ENCODE results near the gene EPHA1. TPM values are rescaled to one million over a fixed set of nuclear protein-coding genes. Genes with fewer than 3 reads are reported as not detected.
"Not testable (repeated sequence)": the region's sequence is repeated elsewhere in the genome, so short reads cannot be mapped to it uniquely, and the experiment has no call there.

The EPHA1 gene
- total and polyA plus RNA-seq, 5 donors, result 0.02 to 0.56 (median 0.46) TPM; not detected in 2

DNA sequence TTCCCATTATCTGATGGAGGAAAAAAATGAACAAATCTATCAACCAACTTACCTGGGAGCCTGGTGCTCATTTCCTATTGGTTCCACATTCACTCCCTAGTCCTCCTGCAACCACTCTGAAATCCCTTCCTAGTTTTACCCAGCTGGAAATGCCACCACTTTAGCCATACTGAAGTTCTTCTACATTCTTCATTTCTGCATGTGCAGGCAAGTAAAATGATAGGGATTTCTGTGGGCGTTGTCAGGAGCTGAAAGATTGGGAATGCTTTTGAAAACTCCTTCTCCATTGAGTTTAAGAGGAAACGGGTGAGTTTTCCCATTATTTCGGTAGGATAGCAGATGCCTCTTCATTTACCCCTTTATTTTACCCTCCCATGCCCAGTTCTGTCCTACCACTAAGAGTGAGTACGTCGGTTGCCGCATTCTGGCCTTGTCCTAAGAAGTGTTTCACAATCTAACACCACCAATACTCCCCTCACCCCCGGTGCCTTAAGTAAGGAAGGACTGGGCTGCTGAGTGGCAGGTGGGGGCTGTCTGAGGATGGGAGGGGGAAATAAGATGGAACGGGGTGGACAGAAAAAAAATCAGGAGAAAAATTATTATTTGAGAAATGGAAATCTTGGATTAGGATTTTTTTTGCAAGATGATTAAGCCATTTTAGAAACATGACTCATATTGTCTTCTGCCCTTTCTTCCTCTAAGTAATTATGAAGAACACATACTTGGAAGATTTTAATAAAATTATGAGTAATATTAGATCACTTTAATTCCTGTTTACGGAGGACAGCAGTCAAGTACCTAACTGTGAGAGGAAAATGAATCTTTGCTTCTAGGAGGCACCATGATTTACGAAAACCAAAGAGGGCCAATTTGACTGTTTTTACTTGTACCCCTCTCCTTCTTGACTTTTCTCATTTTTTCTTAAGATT lies 21.4 kb upstream of the EPHA1 start:
- intact Hi-C loops (cut with DNase I), result no loop called here

DNA sequence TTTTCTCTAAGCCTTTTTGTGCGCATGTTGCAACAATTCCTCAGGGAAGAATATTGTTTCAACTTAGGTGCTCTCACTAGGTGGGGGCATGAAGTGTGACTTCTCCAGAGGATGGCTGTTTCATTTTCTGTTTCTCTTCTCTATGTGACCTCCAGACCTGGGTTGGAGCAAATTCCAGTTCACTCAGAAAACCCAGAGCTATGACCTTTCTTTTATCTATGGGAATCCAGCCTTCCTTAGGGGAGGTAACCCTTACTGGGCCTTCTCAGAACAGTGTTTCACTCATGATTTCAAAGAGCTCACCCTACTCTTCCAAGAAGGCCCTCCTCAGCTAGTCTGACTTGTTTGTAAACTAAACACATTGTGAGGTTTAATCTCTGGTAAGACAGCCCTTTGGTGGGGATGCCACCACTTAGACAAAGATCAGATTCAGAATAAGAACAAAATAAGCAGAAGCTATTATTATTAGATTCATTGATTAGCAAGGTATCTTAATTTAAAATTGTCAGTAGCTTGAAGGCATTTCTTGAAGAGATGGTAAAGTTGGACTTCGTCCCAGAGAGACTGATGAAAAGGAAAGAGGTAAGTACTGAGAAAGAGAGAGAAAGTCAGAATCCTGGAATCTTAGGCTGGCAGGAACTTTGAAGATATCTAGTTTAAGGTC lies 18.0 kb upstream of the EPHA1 start:
- intact Hi-C loops (cut with DNase I), result no loop called here
- H3K4me1 ChIP-seq (ENCODE audit: control insufficient read depth, insufficient read depth, low read length), result no peaks in the 10 kb centered on the region
- H3K9me3 ChIP-seq (ENCODE audit: control insufficient read depth, low read length), result no peaks in the 10 kb centered on the region
- DNase-seq (no peak), ATAC-seq (no peak)
- H3K27me3 ChIP-seq (ENCODE audit: control insufficient read depth, insufficient read depth), result no peaks in the 10 kb centered on the region
- H3K27ac ChIP-seq (ENCODE audit: low read length), result no peak overlapping the region
- 91% methylated on average over 2 of the region's 2 CpGs for WGBS
- no peak overlapping the region for H3K4me3 ChIP-seq (ENCODE audit: low read length)

More for the DNA sequence above, 21.4 kb upstream of the EPHA1 start:
- Histone ChIP-seq H3K27me3 (ENCODE audit: control insufficient read depth, insufficient read depth) (no peaks in the 10 kb centered on the region), H3K27ac (ENCODE audit: low read length) (no peak overlapping the region), H3K9me3 (ENCODE audit: control insufficient read depth, low read length) (no peaks in the 10 kb centered on the region), H3K4me3 (ENCODE audit: low read length) (no peak overlapping the region), H3K4me1 (ENCODE audit: control insufficient read depth, insufficient read depth, low read length) (no peaks in the 10 kb centered on the region)
- 77% methylated on average over 10 of the region's 10 CpGs for WGBS
- no peak for DNase-seq
- ATAC-seq, result no peak

DNA sequence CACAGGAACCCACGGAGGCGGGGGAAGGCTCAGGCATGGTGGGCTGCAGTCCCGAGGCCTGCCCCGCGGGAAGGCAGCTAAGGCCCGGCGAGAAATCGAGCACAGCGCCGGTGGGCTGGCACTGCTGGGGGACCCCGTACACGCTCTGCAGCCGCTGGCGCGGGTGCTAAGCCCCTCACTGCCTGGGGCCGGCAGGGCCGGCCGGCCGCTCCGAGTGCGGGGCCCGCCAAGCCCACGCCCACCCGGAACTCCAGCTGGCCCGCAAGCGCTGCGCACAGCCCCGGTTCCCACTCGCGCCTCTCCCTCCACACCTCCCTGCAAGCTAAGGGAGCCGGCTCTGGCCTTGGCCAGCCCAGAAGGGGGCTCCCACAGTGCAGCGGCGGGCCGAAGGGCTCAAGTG lies 15.8 kb upstream of the EPHA1 start:
- H3K9me3 ChIP-seq (ENCODE audit: control insufficient read depth, low read length); H3K27me3 ChIP-seq (ENCODE audit: control insufficient read depth, insufficient read depth); intact Hi-C loops (cut with DNase I); H3K4me1 ChIP-seq (ENCODE audit: control insufficient read depth, insufficient read depth, low read length); H3K4me3 ChIP-seq (ENCODE audit: low read length); ATAC-seq; DNase-seq; H3K27ac ChIP-seq (ENCODE audit: low read length): not testable (repeated sequence)
- 96% methylated on average over 34 of the region's 34 CpGs for WGBS

DNA sequence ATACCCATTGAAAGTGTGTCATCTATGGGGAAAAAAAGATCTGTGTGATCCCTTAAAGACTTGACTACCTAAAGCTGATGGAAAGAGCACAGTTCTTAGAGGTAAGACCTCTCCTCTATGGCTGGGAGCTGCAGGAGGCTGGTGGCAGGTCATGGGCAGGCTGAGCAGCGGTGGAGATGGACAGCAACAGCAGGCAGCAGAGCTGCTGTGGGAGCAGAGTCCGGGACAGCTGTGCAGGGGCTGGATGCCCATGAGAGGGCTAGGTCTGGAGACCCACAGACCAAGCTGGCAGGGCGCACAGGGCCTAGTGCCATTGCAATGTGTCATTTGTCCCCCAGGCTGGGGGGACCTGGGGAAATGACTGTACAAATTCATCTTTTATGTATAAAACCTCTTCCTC lies 13.4 kb upstream of the EPHA1 start:
- no peak for ATAC-seq
- Histone ChIP-seq H3K4me3 (ENCODE audit: low read length) (no peak overlapping the region), H3K4me1 (ENCODE audit: control insufficient read depth, insufficient read depth, low read length) (no peaks in the 10 kb centered on the region), H3K27me3 (ENCODE audit: control insufficient read depth, insufficient read depth) (no peaks in the 10 kb centered on the region), H3K9me3 (ENCODE audit: control insufficient read depth, low read length) (no peaks in the 10 kb centered on the region), H3K27ac (ENCODE audit: low read length) (no peak overlapping the region)
- WGBS, result 93% methylated on average over 3 of the region's 3 CpGs
- DNase-seq, result no peak
- intact Hi-C loops (cut with DNase I), result no loop called here

DNA sequence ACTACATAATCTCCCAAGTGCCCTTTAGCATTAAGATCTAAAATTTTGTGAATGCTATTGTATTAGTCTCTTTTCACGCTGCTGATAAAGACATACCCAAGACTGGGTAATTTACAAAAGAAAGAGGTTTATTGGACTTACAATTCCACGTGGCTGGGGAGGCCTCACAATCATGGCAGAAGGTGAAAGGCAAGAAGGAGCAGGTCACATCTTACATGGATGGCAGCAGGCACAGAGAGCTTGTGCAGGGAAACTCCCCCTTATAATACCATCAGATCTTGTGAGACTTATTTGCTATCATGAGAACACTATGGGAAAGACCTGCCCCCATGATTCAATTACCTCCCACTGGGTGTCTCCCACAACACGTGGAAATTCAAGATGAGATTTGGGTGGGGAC lies 12.0 kb upstream of the EPHA1 start:
- WGBS, result 57% methylated on average over 3 of the region's 3 CpGs
- intact Hi-C loops (cut with DNase I); H3K27ac ChIP-seq (ENCODE audit: low read length); H3K9me3 ChIP-seq (ENCODE audit: control insufficient read depth, low read length); H3K4me3 ChIP-seq (ENCODE audit: low read length); DNase-seq; ATAC-seq; H3K27me3 ChIP-seq (ENCODE audit: control insufficient read depth, insufficient read depth); H3K4me1 ChIP-seq (ENCODE audit: control insufficient read depth, insufficient read depth, low read length): not testable (repeated sequence)

DNA sequence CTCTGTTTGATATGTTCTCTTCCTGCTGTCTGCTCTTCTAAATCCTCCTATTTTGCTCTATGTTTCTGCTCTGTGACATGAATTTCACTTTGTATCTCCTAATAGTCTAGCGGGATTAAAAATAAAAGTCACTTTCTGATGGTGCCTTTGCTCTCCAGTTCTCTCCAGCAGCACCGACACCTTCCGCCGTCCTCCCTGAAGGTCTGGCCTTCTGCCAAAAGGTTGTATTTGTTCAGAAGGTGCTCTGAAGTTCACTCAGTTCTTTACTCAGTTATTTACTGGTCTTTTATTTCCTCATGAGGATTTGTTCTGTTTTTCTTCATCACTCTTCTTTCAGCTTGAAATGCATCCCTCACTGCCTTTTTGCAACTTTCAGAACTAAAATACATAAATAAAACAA lies 11.2 kb upstream of the EPHA1 start:
- Histone ChIP-seq H3K27me3 (ENCODE audit: control insufficient read depth, insufficient read depth) (no peaks in the 10 kb centered on the region), H3K4me1 (ENCODE audit: control insufficient read depth, insufficient read depth, low read length) (no peaks in the 10 kb centered on the region), H3K9me3 (ENCODE audit: control insufficient read depth, low read length) (no peaks in the 10 kb centered on the region), H3K4me3 (ENCODE audit: low read length) (no peak overlapping the region), H3K27ac (ENCODE audit: low read length) (no peak overlapping the region)
- no peak for DNase-seq
- 51% methylated on average over 4 of the region's 4 CpGs for WGBS
- no peak for ATAC-seq
- intact Hi-C loops (cut with DNase I), result loop anchor here in 3 of 4 donors (5.0 to 10.0 kb wide), 3 partner anchors 155 to 185 kb away; partner anchors contain the start of gene GSTK1 (in 1 of the 3)

DNA sequence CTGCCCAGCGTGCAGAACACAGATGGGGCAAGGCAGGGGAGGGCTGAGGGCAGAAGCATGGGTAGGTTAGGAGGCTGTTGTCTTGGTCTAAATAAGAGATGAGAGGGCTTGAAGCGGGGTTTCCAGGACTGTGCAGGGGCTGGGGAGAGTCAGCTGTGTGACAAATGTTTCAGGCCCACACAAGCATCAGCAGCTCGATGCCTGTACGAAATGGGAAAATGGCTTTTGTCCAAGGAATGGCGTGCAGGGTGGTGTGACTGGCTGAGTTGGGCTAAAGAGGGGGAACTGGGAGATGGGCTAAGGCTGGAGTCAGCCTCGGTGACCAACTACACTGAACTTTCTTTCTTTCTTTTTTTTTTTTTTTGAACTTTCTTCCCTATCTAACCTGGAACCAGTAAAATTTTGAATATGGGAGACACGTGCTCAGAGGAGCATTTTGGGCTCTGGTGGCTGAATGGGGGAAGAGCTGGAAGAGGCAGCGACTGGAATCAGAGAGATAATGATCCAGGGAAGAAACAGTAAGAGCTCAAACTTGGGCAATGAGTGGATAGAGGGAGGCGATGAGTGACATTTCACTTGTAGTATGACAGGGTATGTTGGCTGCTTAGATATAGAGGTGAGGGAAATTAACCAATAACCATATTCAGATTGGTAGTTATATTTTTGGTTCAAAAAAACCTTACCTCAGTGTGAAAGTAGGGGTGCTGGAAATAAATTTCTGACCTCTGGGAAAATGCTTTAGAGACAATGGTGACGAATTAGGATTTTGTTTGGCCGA lies 10.2 kb upstream of the EPHA1 start:
- WGBS, result 80% methylated on average over 11 of the region's 11 CpGs
- intact Hi-C loops (cut with DNase I), result loop anchor here in 3 of 4 donors (5.0 to 10.0 kb wide), 3 partner anchors 154 to 184 kb away; partner anchors contain the start of gene GSTK1 (in 1 of the 3)
- ATAC-seq, result no peak
- DNase-seq, result no peak
- no peaks in the 10 kb centered on the region for H3K27me3 ChIP-seq (ENCODE audit: control insufficient read depth, insufficient read depth)
- no peaks in the 10 kb centered on the region for H3K4me1 ChIP-seq (ENCODE audit: control insufficient read depth, insufficient read depth, low read length)
- no peaks in the 10 kb centered on the region for H3K9me3 ChIP-seq (ENCODE audit: control insufficient read depth, low read length)
- no peak overlapping the region for H3K27ac ChIP-seq (ENCODE audit: low read length)
- H3K4me3 ChIP-seq (ENCODE audit: low read length), result no peak overlapping the region

DNA sequence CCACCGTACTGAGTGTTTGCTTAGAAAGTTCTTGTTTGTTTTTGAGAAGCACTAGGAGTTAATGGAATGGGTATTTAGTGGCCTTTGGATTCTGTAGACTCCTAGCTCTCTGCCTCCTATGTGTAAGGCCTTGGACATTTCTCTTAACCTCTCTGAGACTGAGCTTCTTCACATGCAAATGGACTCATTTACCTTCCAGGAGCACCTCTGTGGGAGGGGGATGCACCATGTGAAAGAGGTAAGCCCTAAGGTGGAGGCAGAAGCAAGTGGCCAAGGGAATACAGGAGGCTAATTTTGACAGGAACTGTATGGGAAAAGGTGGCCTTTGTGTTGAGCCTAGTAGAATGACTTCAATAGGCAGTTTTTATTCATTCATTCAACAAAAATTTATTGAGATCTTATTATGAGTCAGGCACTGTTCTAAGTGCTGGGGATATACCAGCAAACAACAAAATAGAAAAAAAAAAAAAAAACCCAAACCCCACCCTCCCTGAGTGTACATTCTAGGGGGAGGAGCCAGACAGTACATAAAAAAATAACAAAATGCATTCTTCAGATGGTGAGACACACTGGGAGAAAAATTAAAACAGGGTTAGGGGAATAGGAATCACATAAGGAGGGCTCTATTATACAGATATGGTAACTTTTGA lies 9.2 kb upstream of the EPHA1 start:
- intact Hi-C loops (cut with DNase I), result loop anchor here in 3 of 4 donors (5.0 to 10.0 kb wide), 3 partner anchors 153 to 183 kb away; partner anchors contain the start of gene GSTK1 (in 1 of the 3)
- no peaks in the 10 kb centered on the region for H3K9me3 ChIP-seq (ENCODE audit: control insufficient read depth, low read length)
- DNase-seq (no peak), ATAC-seq (no peak)
- H3K4me1 ChIP-seq (ENCODE audit: control insufficient read depth, insufficient read depth, low read length), result no peaks in the 10 kb centered on the region
- no peaks in the 10 kb centered on the region for H3K27me3 ChIP-seq (ENCODE audit: control insufficient read depth, insufficient read depth)
- no peak overlapping the region for H3K27ac ChIP-seq (ENCODE audit: low read length)
- WGBS, result 48% methylated on average over 1 of the region's 1 CpG
- no peak overlapping the region for H3K4me3 ChIP-seq (ENCODE audit: low read length)

DNA sequence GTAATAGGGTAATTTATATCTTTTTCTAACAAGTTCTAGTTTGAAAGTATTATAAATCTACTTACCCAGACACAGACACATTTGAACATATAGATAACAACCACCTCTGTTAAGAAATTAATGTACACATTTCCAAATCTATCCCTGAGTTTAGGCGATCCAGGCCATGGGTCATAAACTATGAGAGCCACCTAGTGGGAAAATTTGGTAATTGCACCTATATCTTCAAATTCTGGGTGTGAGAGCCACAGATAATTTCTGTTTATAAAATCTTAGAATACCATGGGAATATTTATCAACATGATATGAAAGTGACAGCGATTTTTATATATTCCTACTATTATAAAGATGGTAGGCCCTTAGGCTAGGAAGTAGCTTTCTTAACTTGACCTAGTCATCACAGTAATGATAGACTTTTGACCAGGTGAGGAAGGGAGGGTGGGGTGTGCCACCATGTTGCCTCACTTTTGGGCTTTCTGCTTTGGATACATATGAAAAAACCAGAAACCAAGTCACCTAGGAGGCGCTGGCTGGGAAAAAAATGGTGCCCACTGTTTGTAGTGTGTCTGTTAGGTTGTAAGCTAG lies 8.0 kb upstream of the EPHA1 start:
- Histone ChIP-seq H3K27me3 (ENCODE audit: control insufficient read depth, insufficient read depth) (no peaks in the 10 kb centered on the region), H3K27ac (ENCODE audit: low read length) (no peak overlapping the region), H3K4me1 (ENCODE audit: control insufficient read depth, insufficient read depth, low read length) (no peaks in the 10 kb centered on the region), H3K4me3 (ENCODE audit: low read length) (no peak overlapping the region), H3K9me3 (ENCODE audit: control insufficient read depth, low read length) (no peaks in the 10 kb centered on the region)
- peak in 1 of 2 donors; percentile 43 for ATAC-seq
- DNase-seq, result no peak
- intact Hi-C loops (cut with DNase I), result loop anchor here in 3 of 4 donors (5.0 to 10.0 kb wide), 3 partner anchors 152 to 182 kb away; partner anchors contain the start of gene GSTK1 (in 1 of the 3)
- WGBS, result 3% methylated on average over 3 of the region's 3 CpGs
